ENCODE data around the gene LAMTOR1.

GRCh38 chr11:72129381-72129780 is 26.3 kb upstream of the LAMTOR1 start:
- TF ChIP-seq CTCF (optimal IDR thresholded peaks at IDR 0.05 in 1 of 3, IDR thresholded peaks at IDR 0.05 in 1 of 3, conservative IDR thresholded peaks at IDR 0.05 in 1 of 3; ENCODE audit: extremely low read depth in 1 of 3, insufficient read depth in 2 of 3, low read length in 3 of 3) (no peak), EZH2 (IDR thresholded peaks at IDR 0.05; ENCODE audit: low read length) (no peak)
